HepG2 (cell line): ENCODE data around the gene TMCC1. TPM values are rescaled to one million over a fixed set of nuclear protein-coding genes. Genes with fewer than 3 reads are reported as not detected.

ENCODE experiments used
- ATAC-seq: fragments of 200-7000 bp; cut with Tn5 transposase; 3 replicates; pipeline ENCODE4 v1.9.1; 2020; ENCODE audit warnings: mild to moderate bottlenecking, moderate library complexity
- BruUV-seq: library from RNA; stranded (reverse); fragments of 400-500 nt; replicated peaks from 2 replicates; lab custom pipeline; 2021; lab: Mats Ljungman, UMichigan
- CTCF ChIA-PET: fragments of 300-600 bp; formaldehyde crosslinking; extraction: SDS; loops from one replicate; lab custom pipeline; 2021; ENCODE audit warnings: low total read pairs, inconsistent platforms, low intra/inter-chr PET ratio; lab: Yijun Ruan, JAX
- POLR2A ChIA-PET: fragments of 350-600 bp; sonication (Branson Sonifier 250); formaldehyde crosslinking; loops from one replicate; lab custom pipeline; 2020; ENCODE audit warnings: antibody characterized with exemption, inconsistent platforms; lab: Yijun Ruan, JAX
- DNase-seq: peaks from one replicate; pipeline ENCODE4 v3.0.0-alpha.2; 2015; ENCODE audit warnings: low spot score
- FAIRE-seq: peaks from 3 replicates; lab custom pipeline; 2011; peaks lifted over from hg19 to GRCh38; lab: Jason Lieb, UNC
- H2AFZ ChIP-seq: one replicate; pipeline ENCODE4 v1.6.1; 2011; ENCODE audit warnings: low read length, inconsistent platforms
- H3K27ac ChIP-seq: fragments of 300-600 bp; 3 replicates; pipeline ENCODE4 v1.8.0; 2011; ENCODE audit warnings: mixed run types, mild to moderate bottlenecking, mixed read lengths, low read length, inconsistent platforms; ENCODE audit not compliant: insufficient read depth; ENCODE audit errors: extremely low read length
- H3K27me3 ChIP-seq, 2 experiments: fragments of 200-600 bp in 1 of 2; 2 replicates in 1 of 2; 3 replicates in 1 of 2; pipeline versions ENCODE4 v1.6.0 to v1.8.0; 2011; ENCODE audit warnings: low read length in 2 of 2, mild to moderate bottlenecking in 2 of 2, moderate library complexity in 2 of 2, inconsistent platforms in 1 of 2; ENCODE audit not compliant: insufficient read depth in 2 of 2, control insufficient read depth in 1 of 2
- H3K36me3 ChIP-seq, 2 experiments: fragments of 200-600 bp in 1 of 2; replicated peaks in 1 of 2; 2 replicates in 1 of 2; 3 replicates in 1 of 2; pipeline versions ENCODE4 v1.5.1 to v1.8.0; 2011; ENCODE audit warnings: low read length in 2 of 2, inconsistent platforms in 1 of 2; ENCODE audit not compliant: insufficient read depth in 2 of 2, control insufficient read depth in 1 of 2
- H3K4me1 ChIP-seq: 2 replicates; pipeline ENCODE4 v1.5.1; 2012; ENCODE audit warnings: low read length, inconsistent platforms; ENCODE audit not compliant: insufficient read depth
- H3K4me2 ChIP-seq: 2 replicates; pipeline ENCODE4 v1.6.0; 2011; ENCODE audit warnings: low read depth, low read length, inconsistent platforms
- H3K4me3 ChIP-seq, 3 experiments: fragments of 200-600 bp in 1 of 3; sonication (generic), shearing (Covaris generic) in 1 of 3; replicated peaks in 1 of 3; 2 replicates each; pipeline ENCODE4 v1.5.1; 2011 to 2016; ENCODE audit warnings: low read length in 3 of 3, inconsistent platforms in 2 of 3, low read depth in 2 of 3, mild to moderate bottlenecking in 2 of 3, control low read depth in 1 of 3, mixed read lengths in 1 of 3; ENCODE audit not compliant: insufficient read depth in 1 of 3
- H3K79me2 ChIP-seq: one replicate; pipeline ENCODE4 v1.6.1; 2011; ENCODE audit warnings: low read length, inconsistent platforms; ENCODE audit not compliant: insufficient read depth
- H3K9ac ChIP-seq: 2 replicates; pipeline ENCODE4 v1.6.0; 2011; ENCODE audit warnings: mild to moderate bottlenecking, low read depth, low read length, inconsistent platforms; ENCODE audit not compliant: insufficient read depth
- H3K9me3 ChIP-seq: 2 replicates; pipeline ENCODE4 v1.5.1; 2012; ENCODE audit warnings: mild to moderate bottlenecking, low read length
- H4K20me1 ChIP-seq: 2 replicates; pipeline ENCODE4 v1.6.0; 2011; ENCODE audit warnings: inconsistent platforms, mild to moderate bottlenecking, low read length, moderate library complexity; ENCODE audit not compliant: insufficient read depth
- CTCF ChIP-seq: sonication (generic); formaldehyde crosslinking; IDR thresholded peaks from 2 replicates; pipeline ENCODE4 v1.5.0; 2020; ENCODE audit warnings: mild to moderate bottlenecking, missing genetic modification reagents, moderate library complexity
- ERF ChIP-seq: IDR thresholded peaks from 2 replicates; pipeline ENCODE4 v1.6.1; 2018; ENCODE audit warnings: missing biosample characterization, missing genetic modification reagents
- FOXJ3 ChIP-seq: sonication (generic); formaldehyde crosslinking; IDR thresholded peaks from 2 replicates; pipeline ENCODE4 v1.4.0; 2020; ENCODE audit warnings: missing genetic modification reagents, mild to moderate bottlenecking, borderline replicate concordance
- HNRNPL ChIP-seq: fragments of 200-400 bp; formaldehyde crosslinking; IDR thresholded peaks from 2 replicates; pipeline ENCODE4 v1.6.1; 2017; ENCODE audit warnings: mild to moderate bottlenecking, low read depth, low read length
- KAT8 ChIP-seq: IDR thresholded peaks from 2 replicates; pipeline ENCODE4 v1.6.1; 2016; ENCODE audit warnings: missing genetic modification reagents, missing compliant biosample characterization
- KDM4B ChIP-seq: sonication (generic); formaldehyde crosslinking; IDR thresholded peaks from 2 replicates; pipeline ENCODE4 v1.4.0; 2020; ENCODE audit warnings: missing genetic modification reagents
- NR2F6 ChIP-seq, 2 experiments: IDR thresholded peaks; 2 replicates each; pipeline ENCODE4 v1.6.1; 2016; ENCODE audit warnings: antibody characterized with exemption in 1 of 2, mild to moderate bottlenecking in 1 of 2
- PHB2 ChIP-seq: fragments of 450-650 bp; IDR thresholded peaks from 2 replicates; pipeline ENCODE4 v1.6.1; 2018; ENCODE audit not compliant: partially characterized antibody
- PLRG1 ChIP-seq: fragments of 450-650 bp; conservative IDR thresholded peaks from 2 replicates; pipeline ENCODE4 v1.6.1; 2016
- SIN3B ChIP-seq: fragments of 150-350 bp; IDR thresholded peaks from 2 replicates; pipeline ENCODE4 v1.6.1; 2014; ENCODE audit warnings: low read length
- SOX13 ChIP-seq, 3 experiments: fragments of 450-650 bp in 1 of 3; sonication (generic) in 1 of 3; formaldehyde crosslinking in 1 of 3; IDR thresholded peaks in 2 of 3; conservative IDR thresholded peaks in 1 of 3; 2 replicates each; pipeline versions ENCODE4 v1.5.0 to v1.6.1; 2016 to 2020; ENCODE audit warnings: antibody characterized with exemption in 1 of 3, mild to moderate bottlenecking in 1 of 3, missing compliant biosample characterization in 1 of 3, missing genetic modification reagents in 1 of 3, moderate library complexity in 1 of 3
- UBTF ChIP-seq: sonication (generic); formaldehyde crosslinking; IDR thresholded peaks from 2 replicates; pipeline ENCODE4 v1.4.0; 2020; ENCODE audit warnings: mild to moderate bottlenecking, missing genetic modification reagents
- ZFP91 ChIP-seq: sonication (generic); formaldehyde crosslinking; IDR thresholded peaks from 2 replicates; pipeline ENCODE4 v1.9.0; 2022; ENCODE audit warnings: missing genetic modification reagents, mild to moderate bottlenecking, borderline replicate concordance
- ZNF572 ChIP-seq: sonication (generic); formaldehyde crosslinking; IDR thresholded peaks from 2 replicates; pipeline ENCODE4 v1.5.1; 2020; ENCODE audit warnings: mild to moderate bottlenecking, missing genetic modification reagents
- ZNF574 ChIP-seq: sonication (generic); formaldehyde crosslinking; IDR thresholded peaks from 2 replicates; pipeline ENCODE4 v1.4.0; 2020; ENCODE audit warnings: missing genetic modification reagents
- ZNF772 ChIP-seq: sonication (generic); formaldehyde crosslinking; IDR thresholded peaks from 2 replicates; pipeline ENCODE4 v1.5.0; 2020; ENCODE audit warnings: mild to moderate bottlenecking, missing genetic modification reagents
- WGBS: methylation state at CpG from one replicate; pipeline ENCODE4 v1.1.6; 2017; ENCODE audit warnings: low lambda C conversion rate; 5-methylcytosine and 5-hydroxymethylcytosine counted together
- in situ Hi-C: cut with HindIII; loops from 2 replicates; pipeline ENCODE4 v1.10.0; 2017; ENCODE audit warnings: low pct_unique_long_range_greater_than_20kb; ENCODE audit not compliant: extremely low pct_ligation_motif_present
- intact Hi-C: fragments of 100-400 bp; cut with micrococcal nuclease; formaldehyde crosslinking; loops from one replicate; pipeline ENCODE4 v1.10.0; 2022; ENCODE audit not compliant: unreplicated experiment
- polyA plus RNA-seq, 8 experiments: library from polyadenylated mRNA; depleted of rRNA in 3 of 8; stranded (reverse) in 7 of 8; unstranded in 1 of 8; fragments of >200 nt; fragmentation: Illumina TruSeq in 4 of 8; extraction: Trizol in 4 of 8; gene quantifications; 2 replicates each; pipeline versions ENCODE4 v1.2.1 to v1.2.3, GENCODE V29; 2011 to 2016; ENCODE audit warnings: low read depth in 4 of 8, missing spikeins in 1 of 8, mixed read lengths in 1 of 8; ENCODE audit not compliant: insufficient read depth in 1 of 8
- total RNA-seq, 5 experiments: library from RNA; depleted of rRNA; stranded (reverse); fragments of >200 nt; fragmentation: Illumina TruSeq; extraction: Trizol; gene quantifications; 2 replicates each; pipeline ENCODE4 v1.2.3, GENCODE V29; 2016; ENCODE audit warnings: low read depth in 1 of 5

The TMCC1 gene
- total and polyA plus RNA-seq, 2 of the 13 experiments (the other 11 are each of a cell fraction or from before 2014, with no cell fraction given), result 12.1 to 264 TPM

- Histone ChIP-seq H3K9me3 (peaks cover 13% of the 10 kb centered on the region), H3K9ac (peak overlapping the region; percentile 37; the same call in 1 of the 2 replicates), H3K4me1 (peaks cover 45% of the 10 kb centered on the region), H2AFZ (no peak overlapping the region), H4K20me1 (no peaks in the 10 kb centered on the region), H3K79me2 (no peaks in the 10 kb centered on the region), H3K4me2 (peak overlapping the region; percentile 67), H3K36me3 (no peaks in the 10 kb centered on the region), H3K4me3 (peak overlapping the region in 2 of 3 experiments; percentile 3 to 41; a peak in 2 of 6 replicates), H3K27me3 (no peaks in the 10 kb centered on the region), H3K27ac (peak overlapping the region; percentile 7)
- DNase-seq (peak; percentile 37), ATAC-seq (peak; percentile 95), FAIRE-seq (no peak)
- ChIA-PET CTCF (no interaction called here), POLR2A (no interaction called here)
- 19% methylated on average over 2 of the region's 10 CpGs for WGBS
- intact Hi-C loops (no loop called here), in situ Hi-C loops (no loop called here)
- no TSS peak for BruUV-seq
- TF ChIP-seq NR2F6 (IDR thresholded peaks at IDR 0.05), result no peak
- 0 out of 2 replicates have a peak, but pooled peaks have one; percentile 9 for TF ChIP-seq NR2F6 (CRISPR knock-in tag; IDR thresholded peaks at IDR 0.05)
- 0 out of 2 replicates have a peak, but pooled peaks have one; percentile 49 for TF ChIP-seq ZNF772 (CRISPR knock-in tag)
- TF ChIP-seq KAT8, result peak; percentile 49; the same call in 1 of the 2 replicates
- TF ChIP-seq ZNF574 (CRISPR knock-in tag), result peak; percentile 42; the same call in 1 of the 2 replicates
- no peak for TF ChIP-seq SIN3B
- peak; percentile 48 for TF ChIP-seq CTCF
- TF ChIP-seq FOXJ3, result no peak
- TF ChIP-seq PLRG1, result no peak
- peak; percentile 87 for TF ChIP-seq HNRNPL
- peak; percentile 52; the same call in 1 of the 2 replicates for TF ChIP-seq ZFP91 (CRISPR knock-in tag)
- TF ChIP-seq KDM4B (CRISPR knock-in tag), result 0 out of 2 replicates have a peak, but pooled peaks have one; percentile 23
- TF ChIP-seq ERF (CRISPR knock-in tag), result 0 out of 2 replicates have a peak, but pooled peaks have one; percentile 15
- TF ChIP-seq UBTF, result 0 out of 2 replicates have a peak, but pooled peaks have one; percentile 23
- TF ChIP-seq ZNF572, result no peak
- no peak for TF ChIP-seq SOX13 (IDR thresholded peaks at IDR 0.05)
- peak in 1 of 2 experiments; percentile 22; a peak in 1 of 4 replicates for TF ChIP-seq SOX13 (CRISPR knock-in tag; conservative IDR thresholded peaks at IDR 0.05 in 1 of 2, IDR thresholded peaks at IDR 0.05 in 1 of 2)
- TF ChIP-seq PHB2, result no peak
Measured at GRCh38 chr3:129632977-129633376, 260.5 kb downstream of the TMCC1 start.
